Activated CD8-positive, alpha-beta memory T cell treated with anti-CD3 and anti-CD28 coated beads, Interleukin-2, amount 50 U/mL, for 24 hours (primary cell): ENCODE data around the gene SCP2.
"Not testable (repeated sequence)": the region's sequence is repeated elsewhere in the genome, so short reads cannot be mapped to it uniquely, and the experiment has no call there.

ENCODE experiments used
- DNase-seq: peaks from one replicate; pipeline ENCODE4 v3.0.0-alpha.2; 2020; ENCODE audit errors: extremely low read depth

The SCP2 gene

GRCh38 chr1:52916241-52916975 lies 10.7 kb upstream of the SCP2 start:
- no peak for DNase-seq

GRCh38 chr1:52917156-52917555 lies 9.9 kb upstream of the SCP2 start:
- no peak for DNase-seq

- DNase-seq, result no peak
Observed at GRCh38 chr1:52917581-52917980, 9.5 kb upstream of the SCP2 start.

- no peak for DNase-seq
Observed at GRCh38 chr1:52918201-52918600, 8.9 kb upstream of the SCP2 start.

GRCh38 chr1:52919051-52919722 lies 7.9 kb upstream of the SCP2 start:
- DNase-seq, result no peak

- DNase-seq, result no peak
Observed at GRCh38 chr1:52919723-52920483, 7.2 kb upstream of the SCP2 start.

- no peak for DNase-seq
Observed at GRCh38 chr1:52920791-52921291, 6.2 kb upstream of the SCP2 start.

GRCh38 chr1:52925571-52926005 lies 1.5 kb upstream of the SCP2 start:
- no peak for DNase-seq

GRCh38 chr1:52926864-52927211 lies 238 bp upstream of the SCP2 start:
- no peak for DNase-seq

GRCh38 chr1:52928015-52928404 lies 934 bp downstream of the SCP2 start:
- no peak for DNase-seq

GRCh38 chr1:52929019-52929418 lies 1.9 kb downstream of the SCP2 start:
- DNase-seq, result no peak

GRCh38 chr1:52937433-52938182 lies 10.5 kb downstream of the SCP2 start:
- DNase-seq, result no peak

- DNase-seq, result no peak
Observed at GRCh38 chr1:52938183-52938451, 11.0 kb downstream of the SCP2 start.

GRCh38 chr1:52943876-52944416 lies 16.9 kb downstream of the SCP2 start:
- DNase-seq, result no peak

- DNase-seq, result no peak
Observed at GRCh38 chr1:52944566-52944965, 17.5 kb downstream of the SCP2 start.

- DNase-seq, result no peak
Observed at GRCh38 chr1:52947490-52947889, 20.4 kb downstream of the SCP2 start.

- not testable (repeated sequence) for DNase-seq
Observed at GRCh38 chr1:52949602-52950001, 22.5 kb downstream of the SCP2 start.

- DNase-seq, result no peak
Observed at GRCh38 chr1:52952112-52952511, 25.0 kb downstream of the SCP2 start.

- no peak for DNase-seq
Observed at GRCh38 chr1:52955129-52955970, 28.3 kb downstream of the SCP2 start.

- no peak for DNase-seq
Observed at GRCh38 chr1:52963101-52963500, 36.0 kb downstream of the SCP2 start.

GRCh38 chr1:52967666-52968065 lies 40.6 kb downstream of the SCP2 start:
- DNase-seq, result no peak
